ENCODE measurements around the gene FBN3. TPM values are rescaled to one million over a fixed set of nuclear protein-coding genes. Genes with fewer than 3 reads are reported as not detected.

The FBN3 gene
- polyA plus RNA-seq, 3 donors: not detected

DNA sequence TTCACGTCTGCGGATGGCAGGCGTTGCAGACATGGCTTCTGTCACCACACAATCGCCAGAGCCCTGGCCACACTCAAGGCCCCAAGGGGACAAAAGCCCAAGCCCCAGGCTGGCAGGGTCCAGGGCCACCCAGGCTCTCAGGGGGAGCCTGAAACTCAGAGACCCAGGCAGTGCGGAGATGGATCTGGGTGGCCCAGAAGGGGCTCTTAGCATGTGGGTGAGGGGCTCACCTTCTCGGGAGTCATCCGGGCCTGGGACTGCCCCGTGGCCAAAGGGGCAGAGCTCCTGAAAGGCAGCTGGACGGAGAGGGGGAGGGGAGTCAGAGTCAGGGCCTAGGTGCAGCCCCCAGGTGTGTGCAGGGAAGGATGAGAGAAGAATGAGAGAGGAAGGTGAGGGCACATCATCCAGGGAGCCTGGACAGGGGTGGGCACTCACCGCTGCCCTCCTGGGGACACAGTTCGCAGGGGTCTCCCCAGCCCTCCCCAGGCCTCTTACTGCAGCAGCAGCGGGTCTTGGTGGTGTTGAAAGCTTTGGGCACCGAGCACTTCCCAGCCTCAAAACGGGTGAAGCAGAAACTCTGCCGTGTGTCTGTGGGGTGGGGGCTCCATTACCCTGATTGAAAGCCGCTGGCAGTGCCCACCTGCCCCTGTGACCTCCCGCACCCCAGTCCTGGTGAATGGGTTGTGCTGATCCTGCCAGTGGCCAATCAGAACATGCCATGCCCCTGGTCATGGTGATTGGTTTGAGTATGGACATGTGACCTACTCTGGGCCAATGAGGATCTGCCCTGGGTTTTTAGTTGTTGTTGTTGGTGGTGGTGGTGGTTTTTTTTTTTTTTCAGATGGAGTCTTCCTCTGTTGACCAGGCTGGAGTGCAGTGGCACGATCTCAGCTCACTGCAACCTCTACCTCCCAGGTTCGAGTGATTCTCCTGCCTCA is 59.5 kb downstream of the FBN3 start:
- Histone ChIP-seq H3K4me1 (ENCODE audit: control insufficient read depth in 1 of 2, insufficient read depth in 2 of 2, low read length in 2 of 2) (no peaks in the 10 kb centered on the region), H3K4me2 (replicated peaks; ENCODE audit: extremely low read depth, low read length, poor library complexity, severe bottlenecking) (no peak overlapping the region), H3K9ac (ENCODE audit: insufficient read depth, low read length, poor library complexity, severe bottlenecking) (no peak overlapping the region), H2AFZ (ENCODE audit: insufficient read depth, low read depth, low read length, poor library complexity, severe bottlenecking) (no peak overlapping the region), H3K27me3 (ENCODE audit: control insufficient read depth in 2 of 2, insufficient read depth in 2 of 2, low read length in 2 of 2) (no peaks in the 10 kb centered on the region), H4K20me1 (ENCODE audit: insufficient read depth, low read length) (no peaks in the 10 kb centered on the region), H3K79me2 (ENCODE audit: insufficient read depth, low read length) (no peaks in the 10 kb centered on the region), H3K36me3 (replicated peaks in 1 of 2; ENCODE audit: control insufficient read depth in 1 of 2, insufficient read depth in 2 of 2, low read length in 2 of 2) (no peaks in the 10 kb centered on the region), H3K4me3 (replicated peaks in 1 of 3; ENCODE audit: low read depth in 2 of 3, low read length in 3 of 3) (no peak overlapping the region), H3K9me3 (replicated peaks in 1 of 2; ENCODE audit: control insufficient read depth in 1 of 2, insufficient read depth in 1 of 2, low read length in 2 of 2) (peaks cover 12 to 30% of the 10 kb centered on the region in 2 donors), H3K27ac (ENCODE audit: low read depth in 1 of 2, low read length in 2 of 2) (no peak overlapping the region)
- no peak overlapping the region for H3K4me3 Mint-ChIP-seq
- WGBS (ENCODE audit: insufficient coverage): 85% methylated on average over 9 of the region's 19 CpGs
- no peak for DNase-seq
- no peaks in the 10 kb centered on the region for H3K36me3 Mint-ChIP-seq
- H3K4me1 Mint-ChIP-seq: no peaks in the 10 kb centered on the region
- peaks cover 0 to 9% (median 5%) of the 10 kb centered on the region in 3 donors for H3K27me3 Mint-ChIP-seq (ENCODE audit: low read depth in 3 of 3)
- intact Hi-C loops (cut with micrococcal nuclease): no loop called here
- H3K27ac Mint-ChIP-seq: no peak overlapping the region
- peaks cover 16 to 32% (median 23%) of the 10 kb centered on the region in 7 donors for H3K9me3 Mint-ChIP-seq
- TF ChIP-seq, protein P1, sequence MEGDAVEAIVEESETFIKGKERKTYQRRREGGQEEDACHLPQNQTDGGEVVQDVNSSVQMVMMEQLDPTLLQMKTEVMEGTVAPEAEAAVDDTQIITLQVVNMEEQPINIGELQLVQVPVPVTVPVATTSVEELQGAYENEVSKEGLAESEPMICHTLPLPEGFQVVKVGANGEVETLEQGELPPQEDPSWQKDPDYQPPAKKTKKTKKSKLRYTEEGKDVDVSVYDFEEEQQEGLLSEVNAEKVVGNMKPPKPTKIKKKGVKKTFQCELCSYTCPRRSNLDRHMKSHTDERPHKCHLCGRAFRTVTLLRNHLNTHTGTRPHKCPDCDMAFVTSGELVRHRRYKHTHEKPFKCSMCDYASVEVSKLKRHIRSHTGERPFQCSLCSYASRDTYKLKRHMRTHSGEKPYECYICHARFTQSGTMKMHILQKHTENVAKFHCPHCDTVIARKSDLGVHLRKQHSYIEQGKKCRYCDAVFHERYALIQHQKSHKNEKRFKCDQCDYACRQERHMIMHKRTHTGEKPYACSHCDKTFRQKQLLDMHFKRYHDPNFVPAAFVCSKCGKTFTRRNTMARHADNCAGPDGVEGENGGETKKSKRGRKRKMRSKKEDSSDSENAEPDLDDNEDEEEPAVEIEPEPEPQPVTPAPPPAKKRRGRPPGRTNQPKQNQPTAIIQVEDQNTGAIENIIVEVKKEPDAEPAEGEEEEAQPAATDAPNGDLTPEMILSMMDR (IDR thresholded peaks at IDR 0.05): no peak

DNA sequence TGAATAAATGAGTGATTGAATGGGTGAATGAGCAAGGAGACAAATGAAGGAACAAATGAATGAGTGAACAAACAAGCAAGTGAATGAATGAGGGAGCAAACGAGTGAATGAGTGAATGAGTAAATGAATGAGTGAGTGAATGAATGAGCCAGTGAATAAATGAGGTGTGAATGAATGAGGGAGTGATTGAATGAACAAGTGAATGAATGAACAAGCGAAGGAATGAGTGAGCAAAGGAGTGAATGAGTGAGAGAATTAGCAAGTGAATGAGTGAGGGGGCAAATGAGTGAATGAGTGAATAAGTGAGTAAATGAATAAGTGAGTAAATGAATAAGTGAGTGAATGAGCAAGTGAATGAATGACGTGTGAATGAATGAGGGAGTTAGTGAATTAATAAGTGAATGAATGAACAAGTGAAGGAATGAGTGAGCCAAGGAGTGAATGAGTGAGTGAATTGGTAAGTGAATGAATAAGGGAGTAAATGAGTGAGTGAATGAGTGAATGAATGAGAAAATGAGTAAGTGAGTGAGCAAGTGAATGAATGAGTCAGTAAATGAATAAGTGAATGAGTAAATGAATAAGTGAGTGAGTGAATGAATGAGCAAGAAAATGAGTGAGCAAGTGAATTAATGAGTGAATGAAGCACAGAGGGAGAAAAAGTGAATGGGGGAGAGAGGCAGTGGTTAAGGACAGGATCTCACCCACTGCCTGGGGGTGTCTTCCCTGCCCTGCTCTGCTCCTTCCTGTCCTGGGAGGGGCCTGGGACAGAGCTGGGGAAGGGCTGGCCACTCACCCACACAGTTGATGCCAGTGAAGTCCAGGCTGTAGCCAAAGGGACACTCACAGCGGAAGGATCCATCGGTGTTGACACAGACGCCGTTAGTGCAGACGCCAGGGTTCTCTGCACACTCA is 60.4 kb downstream of the FBN3 start:
- Histone ChIP-seq H3K4me1 (ENCODE audit: control insufficient read depth in 1 of 2, insufficient read depth in 2 of 2, low read length in 2 of 2) (no peaks in the 10 kb centered on the region), H3K4me2 (replicated peaks; ENCODE audit: extremely low read depth, low read length, poor library complexity, severe bottlenecking) (no peak overlapping the region), H3K27ac (ENCODE audit: low read depth in 1 of 2, low read length in 2 of 2) (no peak overlapping the region), H3K9me3 (replicated peaks in 1 of 2; ENCODE audit: control insufficient read depth in 1 of 2, insufficient read depth in 1 of 2, low read length in 2 of 2) (peaks cover 3 to 21% of the 10 kb centered on the region in 2 donors), H2AFZ (ENCODE audit: insufficient read depth, low read depth, low read length, poor library complexity, severe bottlenecking) (no peak overlapping the region), H3K4me3 (replicated peaks in 1 of 3; ENCODE audit: low read depth in 2 of 3, low read length in 3 of 3) (no peak overlapping the region), H3K36me3 (replicated peaks in 1 of 2; ENCODE audit: control insufficient read depth in 1 of 2, insufficient read depth in 2 of 2, low read length in 2 of 2) (no peaks in the 10 kb centered on the region), H4K20me1 (ENCODE audit: insufficient read depth, low read length) (no peaks in the 10 kb centered on the region), H3K79me2 (ENCODE audit: insufficient read depth, low read length) (no peaks in the 10 kb centered on the region), H3K9ac (ENCODE audit: insufficient read depth, low read length, poor library complexity, severe bottlenecking) (no peak overlapping the region), H3K27me3 (ENCODE audit: control insufficient read depth in 2 of 2, insufficient read depth in 2 of 2, low read length in 2 of 2) (no peaks in the 10 kb centered on the region)
- Mint-ChIP-seq H3K9me3 (peaks cover 9 to 24% (median 15%) of the 10 kb centered on the region in 7 donors), H3K27me3 (ENCODE audit: low read depth in 3 of 3) (peaks cover 0 to 10% (median 7%) of the 10 kb centered on the region in 3 donors), H3K27ac (no peak overlapping the region), H3K4me3 (no peak overlapping the region), H3K4me1 (no peaks in the 10 kb centered on the region), H3K36me3 (no peaks in the 10 kb centered on the region)
- WGBS (ENCODE audit: insufficient coverage): 94% methylated on average over 8 of the region's 8 CpGs
- no peak for DNase-seq
- TF ChIP-seq, protein P1 (IDR thresholded peaks at IDR 0.05): no peak
- intact Hi-C loops (cut with micrococcal nuclease): no loop called here
